GM19438 (cell line): ENCODE results near the gene ZNF700.
"Not testable (repeated sequence)": the region's sequence is repeated elsewhere in the genome, so short reads cannot be mapped to it uniquely, and the experiment has no call there.

ENCODE experiments used
- ATAC-seq: cut with Tn5 transposase; IDR thresholded peaks from one replicate; pipeline ENCODE4 v1.9.1; 2021; ENCODE audit warnings: low read depth; ENCODE audit not compliant: unreplicated experiment

The ZNF700 gene

GRCh38 chr19:11924886-11925650 lies at the start of gene ZNF700:
TSS of gene ZNF700 (plus strand) at chr19:11925107. CDS start at chr19:11925211, 104 bp downstream.
- ATAC-seq, result peak; percentile 80

GRCh38 chr19:11879687-11880266 lies 45.1 kb upstream of the ZNF700 start:
- ATAC-seq, result not testable (repeated sequence)

GRCh38 chr19:11880598-11880997 lies 44.3 kb upstream of the ZNF700 start:
- ATAC-seq, result no peak

- no peak for ATAC-seq
Measured at GRCh38 chr19:11881151-11881800, 43.6 kb upstream of the ZNF700 start.

- ATAC-seq, result no peak
Measured at GRCh38 chr19:11882606-11883005, 42.3 kb upstream of the ZNF700 start.

GRCh38 chr19:11887234-11887610 lies 37.7 kb upstream of the ZNF700 start:
- no peak for ATAC-seq

GRCh38 chr19:11887611-11888531 lies 37.0 kb upstream of the ZNF700 start, which contains the start of gene ZNF69:
TSS of gene ZNF69 (plus strand) at chr19:11887782. CDS start at chr19:11887924, 142 bp downstream.
- ATAC-seq, result peak; percentile 87

- ATAC-seq, result not testable (repeated sequence)
Measured at GRCh38 chr19:11889901-11890300, 35.0 kb upstream of the ZNF700 start.

GRCh38 chr19:11890634-11891033 lies 34.3 kb upstream of the ZNF700 start:
- ATAC-seq, result no peak

GRCh38 chr19:11894851-11895250 lies 30.1 kb upstream of the ZNF700 start:
- ATAC-seq, result no peak

GRCh38 chr19:11902228-11902627 lies 22.7 kb upstream of the ZNF700 start:
- no peak for ATAC-seq

- no peak for ATAC-seq
Measured at GRCh38 chr19:11905928-11906327, 19.0 kb upstream of the ZNF700 start.

- not testable (repeated sequence) for ATAC-seq
Measured at GRCh38 chr19:11911937-11912336, 13.0 kb upstream of the ZNF700 start.

GRCh38 chr19:11914417-11915051 lies 10.4 kb upstream of the ZNF700 start:
- ATAC-seq, result not testable (repeated sequence)

- no peak for ATAC-seq
Measured at GRCh38 chr19:11921852-11922495, 2.9 kb upstream of the ZNF700 start.

- not testable (repeated sequence) for ATAC-seq
Measured at GRCh38 chr19:11925651-11926187, 812 bp downstream of the ZNF700 start.

GRCh38 chr19:11927227-11927626 lies 2.3 kb downstream of the ZNF700 start:
- no peak for ATAC-seq

- no peak for ATAC-seq
Measured at GRCh38 chr19:11931051-11931450, 6.1 kb downstream of the ZNF700 start.

- no peak for ATAC-seq
Measured at GRCh38 chr19:11931513-11931912, 6.6 kb downstream of the ZNF700 start.
